MM.1S (cell line): ENCODE data around the gene GNB1.

Experiments used
- DNase-seq: peaks from one replicate; pipeline ENCODE4 v3.0.0-alpha.2; 2015
- H2AFZ ChIP-seq: fragments of 300-600 bp; sonication (generic); 2 replicates; pipeline ENCODE4 v1.6.0; 2016; ENCODE audit warnings: antibody characterized with exemption, low read length
- H3F3A ChIP-seq: fragments of 300-600 bp; sonication (generic); 2 replicates; pipeline ENCODE4 v1.6.1; 2016; ENCODE audit warnings: mild to moderate bottlenecking, antibody characterized with exemption, low read length, moderate library complexity, mixed read lengths; ENCODE audit not compliant: insufficient read depth
- H3K27ac ChIP-seq: fragments of 300-600 bp; sonication (generic); 2 replicates; pipeline ENCODE4 v1.5.1; 2016; ENCODE audit warnings: mild to moderate bottlenecking, low read length
- H3K27me3 ChIP-seq: fragments of 300-600 bp; sonication (generic); replicated peaks from 2 replicates; pipeline ENCODE4 v1.6.0; 2016; ENCODE audit warnings: low read length; ENCODE audit not compliant: insufficient read depth
- H3K36me3 ChIP-seq: fragments of 300-600 bp; sonication (generic); replicated peaks from 2 replicates; pipeline ENCODE4 v1.6.1; 2016; ENCODE audit warnings: mild to moderate bottlenecking, low read length, mixed read lengths; ENCODE audit not compliant: insufficient read depth
- H3K4me1 ChIP-seq: fragments of 300-600 bp; sonication (generic); 2 replicates; pipeline ENCODE4 v1.6.1; 2016; ENCODE audit warnings: low read length, mixed read lengths
- H3K4me2 ChIP-seq: fragments of 300-600 bp; sonication (generic); 2 replicates; pipeline ENCODE4 v1.6.0; 2016; ENCODE audit warnings: low read depth, low read length
- H3K4me3 ChIP-seq: fragments of 300-600 bp; sonication (generic); 2 replicates; pipeline ENCODE4 v1.5.1; 2016; ENCODE audit warnings: low read length, mixed read lengths
- H3K79me2 ChIP-seq: fragments of 300-600 bp; sonication (generic); 2 replicates; pipeline ENCODE4 v1.6.1; 2016; ENCODE audit warnings: mixed run types, low read length, mixed read lengths
- H3K9ac ChIP-seq: fragments of 300-600 bp; sonication (generic); 2 replicates; pipeline ENCODE4 v1.6.1; 2016; ENCODE audit warnings: low read length, mixed read lengths
- H3K9me2 ChIP-seq: fragments of 300-600 bp; sonication (generic); replicated peaks from 2 replicates; pipeline ENCODE4 v1.6.1; 2016; ENCODE audit warnings: mild to moderate bottlenecking, low read length, mixed read lengths; ENCODE audit not compliant: insufficient read depth
- H3K9me3 ChIP-seq: fragments of 300-600 bp; sonication (generic); replicated peaks from 2 replicates; pipeline ENCODE4 v1.6.1; 2016; ENCODE audit warnings: mild to moderate bottlenecking, low read length, mixed read lengths; ENCODE audit not compliant: insufficient read depth
- H4K20me1 ChIP-seq: fragments of 300-600 bp; sonication (generic); 2 replicates; pipeline ENCODE4 v1.6.1; 2016; ENCODE audit warnings: mild to moderate bottlenecking, low read length, moderate library complexity, mixed read lengths; ENCODE audit not compliant: insufficient read depth
- CTCF ChIP-seq: fragments of 300-600 bp; sonication (generic); IDR thresholded peaks from 2 replicates; pipeline ENCODE4 v1.5.1; 2016; ENCODE audit warnings: antibody characterized with exemption, low read length, mixed read lengths
- EZH2 ChIP-seq: fragments of 300-600 bp; sonication (generic); optimal IDR thresholded peaks from 2 replicates; pipeline ENCODE3; 2017; ENCODE audit warnings: low read depth, mild to moderate bottlenecking, antibody characterized with exemption, low read length, mixed read lengths
- EZH2phosphoT487 ChIP-seq: fragments of 300-600 bp; sonication (generic); IDR thresholded peaks from 2 replicates; pipeline ENCODE4 v1.6.1; 2018; ENCODE audit warnings: antibody characterized with exemption, low read length

The GNB1 gene

GRCh38 chr1:1873186-1873585 lies 17.7 kb downstream of the GNB1 start:
- H2AFZ ChIP-seq = no peak overlapping the region
- no peaks in the 10 kb centered on the region for H3K4me1 ChIP-seq
- no peak overlapping the region for H3K27ac ChIP-seq
- H3K4me2 ChIP-seq = no peak overlapping the region
- no peaks in the 10 kb centered on the region for H3K9me2 ChIP-seq
- H3K4me3 ChIP-seq = no peak overlapping the region
- TF ChIP-seq EZH2phosphoT487 (no peak), EZH2 (no peak), CTCF (no peak)
- no peaks in the 10 kb centered on the region for H3K27me3 ChIP-seq
- H3K36me3 ChIP-seq = peaks cover 4% of the 10 kb centered on the region; the same call in 1 of the 2 replicates
- H4K20me1 ChIP-seq = peaks cover 21% of the 10 kb centered on the region
- no peaks in the 10 kb centered on the region for H3K9me3 ChIP-seq
- peaks cover 96% of the 10 kb centered on the region for H3K79me2 ChIP-seq
- H3F3A ChIP-seq = no peaks in the 10 kb centered on the region
- no peak overlapping the region for H3K9ac ChIP-seq
- no peak for DNase-seq

DNA sequence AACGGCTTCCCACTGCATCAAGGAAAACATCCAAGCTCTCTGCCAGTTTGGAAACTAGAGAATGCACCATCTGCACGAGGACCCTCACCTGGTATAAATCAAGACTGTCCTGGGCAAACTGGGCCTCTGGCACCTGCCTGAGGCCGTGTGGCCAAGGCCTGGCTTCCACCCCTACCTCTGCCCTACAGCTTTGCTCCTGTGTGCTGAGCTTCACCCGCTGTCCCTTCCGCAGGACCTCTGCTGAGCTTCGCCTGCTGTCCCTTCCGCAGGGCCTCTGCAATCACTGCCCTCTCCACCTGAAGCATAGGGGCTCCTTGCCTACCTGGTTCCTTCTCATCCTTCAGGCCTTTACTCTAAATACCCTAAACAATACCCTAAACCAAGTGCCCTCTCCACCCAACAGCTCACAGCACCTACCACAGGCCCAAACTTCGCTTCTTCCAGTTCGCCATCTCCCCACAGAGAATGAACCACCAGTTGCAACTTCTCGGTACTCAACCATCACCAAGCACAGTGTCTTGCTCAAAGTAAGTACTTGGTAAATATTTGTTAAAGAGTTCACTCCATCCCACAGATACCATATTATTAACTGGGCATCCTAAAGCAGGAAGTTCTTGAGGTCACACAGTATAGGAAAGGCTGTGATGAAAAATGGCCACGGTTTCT lies 18.4 kb downstream of the GNB1 start:
- Histone ChIP-seq H3K4me1 (no peaks in the 10 kb centered on the region), H4K20me1 (peaks cover 21% of the 10 kb centered on the region), H3K9ac (no peak overlapping the region), H3K36me3 (peaks cover 4% of the 10 kb centered on the region; the same call in 1 of the 2 replicates), H3K9me2 (no peaks in the 10 kb centered on the region), H3K27ac (no peak overlapping the region), H3K79me2 (peaks cover 96% of the 10 kb centered on the region), H2AFZ (no peak overlapping the region), H3K4me3 (no peak overlapping the region), H3K27me3 (no peaks in the 10 kb centered on the region), H3K9me3 (no peaks in the 10 kb centered on the region), H3F3A (no peaks in the 10 kb centered on the region), H3K4me2 (no peak overlapping the region)
- DNase-seq = no peak
- TF ChIP-seq EZH2phosphoT487 (no peak), CTCF (no peak), EZH2 (no peak)

DNA sequence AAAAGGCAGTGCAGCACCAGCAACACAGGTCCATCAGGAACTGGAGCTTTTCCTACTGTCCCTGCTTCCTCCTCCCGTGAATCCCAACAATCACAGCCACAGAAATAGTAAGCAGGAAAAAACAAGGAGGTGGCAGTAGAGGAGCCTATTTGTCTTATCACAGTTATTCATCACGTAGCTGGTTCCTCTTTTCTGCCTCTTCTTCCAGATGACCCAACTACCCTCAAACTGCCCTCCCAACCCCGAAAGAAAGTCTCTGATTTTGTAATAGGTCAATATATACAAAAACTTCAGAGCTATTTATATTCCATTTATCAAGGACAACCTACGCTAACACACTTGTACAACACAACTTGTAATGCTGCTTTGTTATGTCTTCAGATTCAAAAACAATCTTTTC lies 21.4 kb downstream of the GNB1 start:
- Histone ChIP-seq H4K20me1 (peaks cover 21% of the 10 kb centered on the region), H3K9ac (no peak overlapping the region), H3K4me1 (no peaks in the 10 kb centered on the region), H3K36me3 (no peaks in the 10 kb centered on the region; the same call in 1 of the 2 replicates), H3F3A (no peaks in the 10 kb centered on the region), H3K9me2 (no peaks in the 10 kb centered on the region), H2AFZ (no peak overlapping the region), H3K27me3 (no peaks in the 10 kb centered on the region), H3K4me3 (no peak overlapping the region), H3K9me3 (no peaks in the 10 kb centered on the region), H3K4me2 (no peak overlapping the region), H3K79me2 (peaks cover 99% of the 10 kb centered on the region), H3K27ac (no peak overlapping the region)
- TF ChIP-seq EZH2phosphoT487 (no peak), EZH2 (no peak), CTCF (no peak)
- no peak for DNase-seq
